ENCODE measurements around the gene SLC44A5. TPM values are rescaled to one million over a fixed set of nuclear protein-coding genes. Genes with fewer than 3 reads are reported as not detected.

SLC44A5 gene
- total and polyA plus RNA-seq, 2 experiments from 2014 or later, result 3.3 to 11.7 TPM

DNA sequence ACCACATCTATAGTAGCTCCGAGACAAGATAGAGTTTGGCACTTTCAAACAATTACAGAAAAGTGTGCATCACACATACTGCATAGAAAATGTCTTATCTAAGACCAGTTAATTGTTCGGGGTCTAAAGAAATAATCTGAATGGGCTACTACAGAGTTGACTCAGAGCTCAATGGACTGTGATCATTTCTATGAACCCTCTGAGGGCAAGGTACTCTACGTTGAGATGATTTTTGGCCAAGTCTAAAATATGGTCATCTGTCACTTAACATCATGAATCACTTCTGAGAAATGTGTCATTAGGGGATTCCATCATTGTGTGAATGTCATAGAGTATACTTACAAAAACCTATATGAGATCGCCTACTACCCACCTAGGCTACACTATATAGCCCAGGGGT, 123.5 kb downstream of the SLC44A5 start:
- peaks cover 22% of the 10 kb centered on the region for H3K36me3 Mint-ChIP-seq (ENCODE audit: low read depth)
- H3K27me3 ChIP-seq (ENCODE audit: insufficient read depth), result no peaks in the 10 kb centered on the region
- H3K9me2 ChIP-seq (ENCODE audit: insufficient read depth), result no peaks in the 10 kb centered on the region; the same call in 1 of the 2 replicates
- DNase-seq (ENCODE audit: low spot score) (no peak), ATAC-seq (no peak)
- no peak overlapping the region for H3K27ac ChIP-seq (ENCODE audit: low read depth)
- H3K4me1 Mint-ChIP-seq, result no peaks in the 10 kb centered on the region
- H3K79me2 ChIP-seq (replicated peaks; ENCODE audit: insufficient read depth), result no peaks in the 10 kb centered on the region
- no peaks in the 10 kb centered on the region for H3K4me1 ChIP-seq (ENCODE audit: insufficient read depth)
- peaks cover 2% of the 10 kb centered on the region for H3K27me3 Mint-ChIP-seq (ENCODE audit: insufficient read depth, low read depth, poor library complexity)
- H2AFZ ChIP-seq, result no peak overlapping the region
- no peak overlapping the region for H3K4me3 Mint-ChIP-seq
- H3K4me3 ChIP-seq, result no peak overlapping the region
- H3F3A ChIP-seq (replicated peaks; ENCODE audit: low read depth), result no peaks in the 10 kb centered on the region
- 0 out of 2 replicates have a peak, but pooled peaks cover 3% of the 10 kb centered on the region for H3K36me3 ChIP-seq (ENCODE audit: insufficient read depth)
- H4K20me1 ChIP-seq (replicated peaks; ENCODE audit: insufficient read depth), result no peaks in the 10 kb centered on the region
- H3K27ac Mint-ChIP-seq, result no peak overlapping the region
- no peak overlapping the region for H3K4me2 ChIP-seq
- TF ChIP-seq, protein P1, sequence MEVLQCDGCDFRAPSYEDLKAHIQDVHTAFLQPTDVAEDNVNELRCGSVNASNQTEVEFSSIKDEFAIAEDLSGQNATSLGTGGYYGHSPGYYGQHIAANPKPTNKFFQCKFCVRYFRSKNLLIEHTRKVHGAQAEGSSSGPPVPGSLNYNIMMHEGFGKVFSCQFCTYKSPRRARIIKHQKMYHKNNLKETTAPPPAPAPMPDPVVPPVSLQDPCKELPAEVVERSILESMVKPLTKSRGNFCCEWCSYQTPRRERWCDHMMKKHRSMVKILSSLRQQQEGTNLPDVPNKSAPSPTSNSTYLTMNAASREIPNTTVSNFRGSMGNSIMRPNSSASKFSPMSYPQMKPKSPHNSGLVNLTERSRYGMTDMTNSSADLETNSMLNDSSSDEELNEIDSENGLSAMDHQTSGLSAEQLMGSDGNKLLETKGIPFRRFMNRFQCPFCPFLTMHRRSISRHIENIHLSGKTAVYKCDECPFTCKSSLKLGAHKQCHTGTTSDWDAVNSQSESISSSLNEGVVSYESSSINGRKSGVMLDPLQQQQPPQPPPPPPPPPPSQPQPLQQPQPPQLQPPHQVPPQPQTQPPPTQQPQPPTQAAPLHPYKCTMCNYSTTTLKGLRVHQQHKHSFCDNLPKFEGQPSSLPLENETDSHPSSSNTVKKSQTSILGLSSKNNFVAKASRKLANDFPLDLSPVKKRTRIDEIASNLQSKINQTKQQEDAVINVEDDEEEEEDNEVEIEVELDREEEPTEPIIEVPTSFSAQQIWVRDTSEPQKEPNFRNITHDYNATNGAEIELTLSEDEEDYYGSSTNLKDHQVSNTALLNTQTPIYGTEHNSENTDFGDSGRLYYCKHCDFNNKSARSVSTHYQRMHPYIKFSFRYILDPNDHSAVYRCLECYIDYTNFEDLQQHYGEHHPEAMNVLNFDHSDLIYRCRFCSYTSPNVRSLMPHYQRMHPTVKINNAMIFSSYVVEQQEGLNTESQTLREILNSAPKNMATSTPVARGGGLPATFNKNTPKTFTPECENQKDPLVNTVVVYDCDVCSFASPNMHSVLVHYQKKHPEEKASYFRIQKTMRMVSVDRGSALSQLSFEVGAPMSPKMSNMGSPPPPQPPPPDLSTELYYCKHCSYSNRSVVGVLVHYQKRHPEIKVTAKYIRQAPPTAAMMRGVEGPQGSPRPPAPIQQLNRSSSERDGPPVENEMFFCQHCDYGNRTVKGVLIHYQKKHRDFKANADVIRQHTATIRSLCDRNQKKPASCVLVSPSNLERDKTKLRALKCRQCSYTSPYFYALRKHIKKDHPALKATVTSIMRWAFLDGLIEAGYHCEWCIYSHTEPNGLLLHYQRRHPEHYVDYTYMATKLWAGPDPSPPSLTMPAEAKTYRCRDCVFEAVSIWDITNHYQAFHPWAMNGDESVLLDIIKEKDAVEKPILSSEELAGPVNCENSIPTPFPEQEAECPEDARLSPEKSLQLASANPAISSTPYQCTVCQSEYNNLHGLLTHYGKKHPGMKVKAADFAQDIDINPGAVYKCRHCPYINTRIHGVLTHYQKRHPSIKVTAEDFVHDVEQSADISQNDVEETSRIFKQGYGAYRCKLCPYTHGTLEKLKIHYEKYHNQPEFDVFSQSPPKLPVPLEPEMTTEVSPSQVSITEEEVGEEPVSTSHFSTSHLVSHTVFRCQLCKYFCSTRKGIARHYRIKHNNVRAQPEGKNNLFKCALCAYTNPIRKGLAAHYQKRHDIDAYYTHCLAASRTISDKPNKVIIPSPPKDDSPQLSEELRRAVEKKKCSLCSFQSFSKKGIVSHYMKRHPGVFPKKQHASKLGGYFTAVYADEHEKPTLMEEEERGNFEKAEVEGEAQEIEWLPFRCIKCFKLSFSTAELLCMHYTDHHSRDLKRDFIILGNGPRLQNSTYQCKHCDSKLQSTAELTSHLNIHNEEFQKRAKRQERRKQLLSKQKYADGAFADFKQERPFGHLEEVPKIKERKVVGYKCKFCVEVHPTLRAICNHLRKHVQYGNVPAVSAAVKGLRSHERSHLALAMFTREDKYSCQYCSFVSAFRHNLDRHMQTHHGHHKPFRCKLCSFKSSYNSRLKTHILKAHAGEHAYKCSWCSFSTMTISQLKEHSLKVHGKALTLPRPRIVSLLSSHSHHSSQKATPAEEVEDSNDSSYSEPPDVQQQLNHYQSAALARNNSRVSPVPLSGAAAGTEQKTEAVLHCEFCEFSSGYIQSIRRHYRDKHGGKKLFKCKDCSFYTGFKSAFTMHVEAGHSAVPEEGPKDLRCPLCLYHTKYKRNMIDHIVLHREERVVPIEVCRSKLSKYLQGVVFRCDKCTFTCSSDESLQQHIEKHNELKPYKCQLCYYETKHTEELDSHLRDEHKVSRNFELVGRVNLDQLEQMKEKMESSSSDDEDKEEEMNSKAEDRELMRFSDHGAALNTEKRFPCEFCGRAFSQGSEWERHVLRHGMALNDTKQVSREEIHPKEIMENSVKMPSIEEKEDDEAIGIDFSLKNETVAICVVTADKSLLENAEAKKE (CRISPR knock-in tag; IDR thresholded peaks at IDR 0.05), result no peak
- TF ChIP-seq, protein P2, sequence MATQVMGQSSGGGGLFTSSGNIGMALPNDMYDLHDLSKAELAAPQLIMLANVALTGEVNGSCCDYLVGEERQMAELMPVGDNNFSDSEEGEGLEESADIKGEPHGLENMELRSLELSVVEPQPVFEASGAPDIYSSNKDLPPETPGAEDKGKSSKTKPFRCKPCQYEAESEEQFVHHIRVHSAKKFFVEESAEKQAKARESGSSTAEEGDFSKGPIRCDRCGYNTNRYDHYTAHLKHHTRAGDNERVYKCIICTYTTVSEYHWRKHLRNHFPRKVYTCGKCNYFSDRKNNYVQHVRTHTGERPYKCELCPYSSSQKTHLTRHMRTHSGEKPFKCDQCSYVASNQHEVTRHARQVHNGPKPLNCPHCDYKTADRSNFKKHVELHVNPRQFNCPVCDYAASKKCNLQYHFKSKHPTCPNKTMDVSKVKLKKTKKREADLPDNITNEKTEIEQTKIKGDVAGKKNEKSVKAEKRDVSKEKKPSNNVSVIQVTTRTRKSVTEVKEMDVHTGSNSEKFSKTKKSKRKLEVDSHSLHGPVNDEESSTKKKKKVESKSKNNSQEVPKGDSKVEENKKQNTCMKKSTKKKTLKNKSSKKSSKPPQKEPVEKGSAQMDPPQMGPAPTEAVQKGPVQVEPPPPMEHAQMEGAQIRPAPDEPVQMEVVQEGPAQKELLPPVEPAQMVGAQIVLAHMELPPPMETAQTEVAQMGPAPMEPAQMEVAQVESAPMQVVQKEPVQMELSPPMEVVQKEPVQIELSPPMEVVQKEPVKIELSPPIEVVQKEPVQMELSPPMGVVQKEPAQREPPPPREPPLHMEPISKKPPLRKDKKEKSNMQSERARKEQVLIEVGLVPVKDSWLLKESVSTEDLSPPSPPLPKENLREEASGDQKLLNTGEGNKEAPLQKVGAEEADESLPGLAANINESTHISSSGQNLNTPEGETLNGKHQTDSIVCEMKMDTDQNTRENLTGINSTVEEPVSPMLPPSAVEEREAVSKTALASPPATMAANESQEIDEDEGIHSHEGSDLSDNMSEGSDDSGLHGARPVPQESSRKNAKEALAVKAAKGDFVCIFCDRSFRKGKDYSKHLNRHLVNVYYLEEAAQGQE (IDR thresholded peaks at IDR 0.05; ENCODE audit: unreplicated experiment), result no peak
- TF ChIP-seq ZNF114 (CRISPR knock-in tag; IDR thresholded peaks at IDR 0.05) (no peak), NANOG (IDR thresholded peaks at IDR 0.05; ENCODE audit: borderline replicate concordance) (no peak), EZH2phosphoT487 (IDR thresholded peaks at IDR 0.05; ENCODE audit: unreplicated experiment) (no peak)
- H3K9me3 Mint-ChIP-seq, result peaks cover 23% of the 10 kb centered on the region
